ENCODE measurements around the gene MCM7. TPM values are rescaled to one million over a fixed set of nuclear protein-coding genes. Genes with fewer than 3 reads are reported as not detected.

MCM7 gene
- total and polyA plus RNA-seq, 2 of the 4 experiments (the other 2 are of a cell fraction), result 104 to 137 TPM

GRCh38 chr7:100119970-100120732, 19.0 kb upstream of the MCM7 start:
- peak overlapping the region; percentile 61 for H3K4me3 ChIP-seq (ENCODE audit: insufficient read depth, low read depth, low read length)
- H3K4ac ChIP-seq (ENCODE audit: low read depth, low read length), result peak overlapping the region; percentile 85
- H3K23ac ChIP-seq (ENCODE audit: low read depth, low read length), result peak overlapping the region; percentile 78
- H2BK15ac ChIP-seq (ENCODE audit: low read depth, low read length), result peak overlapping the region; percentile 38; the same call in 1 of the 3 replicates
- H2AK9ac ChIP-seq (replicated peaks; ENCODE audit: low read depth, low read length, poor library complexity), result peak overlapping the region; percentile 87
- peak overlapping the region; percentile 67 for H3K9ac ChIP-seq (ENCODE audit: low read depth, low read length)
- H4K20me1 ChIP-seq (ENCODE audit: insufficient read depth, low read length), result no peaks in the 10 kb centered on the region; the same call in 1 of the 2 replicates
- H2BK120ac ChIP-seq (ENCODE audit: low read depth, low read length), result peak overlapping the region; percentile 67; the same call in 1 of the 2 replicates
- H2BK20ac ChIP-seq (ENCODE audit: low read depth, low read length), result no peak overlapping the region
- H3K56ac ChIP-seq (ENCODE audit: extremely low read depth, insufficient read depth, low read length), result peak overlapping the region; percentile 71
- peak overlapping the region; percentile 3; the same call in 1 of the 2 replicates for H3K18ac ChIP-seq (ENCODE audit: low read depth, low read length)
- WGBS, 2 experiments (ENCODE audit: extremely low coverage in 2 of 2, insufficient read length in 1 of 2), result 20% methylated on average over 7 of the region's 19 CpGs; no CpG with 5 or more reads in 1 of the 2 experiments
- TF ChIP-seq USF2 (IDR thresholded peaks at IDR 0.05; ENCODE audit: low read depth, low read length) (no peak), SMC3 (IDR thresholded peaks at IDR 0.05; ENCODE audit: low read depth, low read length) (no peak), MXI1 (IDR thresholded peaks at IDR 0.05; ENCODE audit: borderline replicate concordance, low read depth, low read length) (no peak), ELK1 (IDR thresholded peaks at IDR 0.05; ENCODE audit: borderline replicate concordance, low read depth, low read length) (no peak), BHLHE40 (IDR thresholded peaks at IDR 0.05; ENCODE audit: low read depth, low read length) (peak; percentile 58; the same call in 1 of the 2 replicates), MAZ (IDR thresholded peaks at IDR 0.05; ENCODE audit: borderline replicate concordance, low read depth, low read length) (peak; percentile 45; the same call in 1 of the 2 replicates), FOS (IDR thresholded peaks at IDR 0.05; ENCODE audit: low read depth, low read length) (no peak), MAFK (IDR thresholded peaks at IDR 0.05; ENCODE audit: low read depth, low read length) (no peak)
- H3K4me2 ChIP-seq (ENCODE audit: low read depth, low read length), result peak overlapping the region; percentile 84
- no peaks in the 10 kb centered on the region for H3K9me3 ChIP-seq (ENCODE audit: control insufficient read depth, insufficient read depth, low read length)
- in situ Hi-C loops (cut with MboI; ENCODE audit: low sequenced_read_pairs) (no loop called here), intact Hi-C loops (cut with micrococcal nuclease) (loop anchor here (2.0 kb wide), 1 partner anchor 19 kb away; the partner anchor contains the start of genes AP4M1 and MCM7), dilution Hi-C loops (cut with HindIII; ENCODE audit: low sequenced_read_pairs, unreplicated experiment) (no loop called here)
- peaks cover 24 to 49% of the 10 kb centered on the region in 2 experiments for H3K79me1 ChIP-seq (ENCODE audit: low read depth in 1 of 2, low read length in 2 of 2)
- ATAC-seq (ENCODE audit: low read depth) (peak; percentile 56), DNase-seq (peak; percentile 58)
- peak overlapping the region; percentile 67 for H4K91ac ChIP-seq (ENCODE audit: insufficient read depth, low read depth, low read length)
- H3K27me3 ChIP-seq (ENCODE audit: control insufficient read depth, insufficient read depth, low read length), result no peaks in the 10 kb centered on the region
- peak overlapping the region; percentile 48 to 77; a peak in 3 of 4 replicates for H4K8ac ChIP-seq (ENCODE audit: low read depth in 2 of 2, low read length in 2 of 2)
- H3K4me1 ChIP-seq (ENCODE audit: control insufficient read depth, insufficient read depth, low read length), result peaks cover 6% of the 10 kb centered on the region; the same call in 1 of the 2 replicates
- H3K36me3 ChIP-seq (ENCODE audit: control insufficient read depth, insufficient read depth, low read length), result peaks cover 2% of the 10 kb centered on the region; the same call in 1 of the 2 replicates
- H3K9me1 ChIP-seq (ENCODE audit: insufficient read depth, low read length), result peaks cover 16% of the 10 kb centered on the region
- H2AFZ ChIP-seq (replicated peaks; ENCODE audit: low read length, poor library complexity), result peak overlapping the region; percentile 96
- peak overlapping the region; percentile 73 for H2BK5ac ChIP-seq (ENCODE audit: low read depth, low read length, poor library complexity, severe bottlenecking)
- CTCF ChIA-PET, result interaction anchor here (0.5 to 0.7 kb wide), 2 partner anchors 10 to 23 kb away, joined by 3 to 6 read pairs; no protein-coding TSS in a partner anchor
- POLR2A ChIA-PET (ENCODE audit: unreplicated experiment), result interaction anchor here (0.6 to 1.4 kb wide), 2 partner anchors 18 to 277 kb away, joined by 3 to 6 read pairs; partner anchors contain the start of gene AP4M1
- peak overlapping the region; percentile 89 for H3K14ac ChIP-seq (replicated peaks; ENCODE audit: low read depth, low read length)
- BruUV-seq (replicated peaks), result no TSS peak
- peak overlapping the region; percentile 75 for H2AK5ac ChIP-seq (ENCODE audit: low read depth, low read length)
- peak overlapping the region; percentile 26 for H4K5ac ChIP-seq (ENCODE audit: low read depth, low read length)
- H3K27ac ChIP-seq (ENCODE audit: insufficient read depth, low read length), result peak overlapping the region; percentile 70
